HCT116 (cell line): ENCODE measurements around the gene DMD. TPM values are rescaled to one million over a fixed set of nuclear protein-coding genes. Genes with fewer than 3 reads are reported as not detected.

Experiments used
- ATAC-seq: fragments of 200-7000 bp; cut with Tn5 transposase; 2 replicates; pipeline ENCODE4 v1.9.1; 2020; ENCODE audit warnings: mild to moderate bottlenecking, moderate library complexity
- BruUV-seq: library from RNA; stranded (reverse); fragments of 400-500 nt; replicated peaks from 2 replicates; lab custom pipeline; 2021; lab: Mats Ljungman, UMichigan
- CTCF ChIA-PET: fragments of 300-600 bp; sonication (Branson Sonifier 250); formaldehyde crosslinking; loops from one replicate; lab custom pipeline; 2021; ENCODE audit warnings: antibody characterized with exemption; lab: Charles Lee
- POLR2A ChIA-PET: fragments of 300-600, 350-600 bp; sonication (Branson Sonifier 250); formaldehyde crosslinking; loops from one replicate; lab custom pipeline; 2021; ENCODE audit warnings: antibody characterized with exemption; lab: Charles Lee
- RAD21 ChIA-PET, 2 experiments: fragments of 300-600 bp; sonication (Branson Sonifier 250); formaldehyde crosslinking; loops; one replicate each; lab custom pipeline; 2023; ENCODE audit warnings: low total read pairs in 2 of 2; ENCODE audit not compliant: uncharacterized antibody in 2 of 2, unreplicated experiment in 2 of 2, low non-redundant PET in 1 of 2; lab: Charles Lee
- DNase-seq: peaks from one replicate; pipeline ENCODE4 v3.0.0-alpha.2; 2010; ENCODE audit warnings: low read depth, low spot score
- H2AFZ ChIP-seq: fragments of 200-600 bp; shearing (Covaris generic), sonication (generic); 2 replicates; pipeline ENCODE4 v1.6.1; 2017; ENCODE audit warnings: low read depth, mixed run types, mixed read lengths, antibody characterized with exemption, low read length; ENCODE audit not compliant: poor library complexity, severe bottlenecking
- H3K27ac ChIP-seq: 2 replicates; pipeline ENCODE4 v1.5.1; 2012; ENCODE audit warnings: low read depth, low read length
- H3K27me3 ChIP-seq: fragments of 200-600 bp; sonication (generic); 2 replicates; pipeline ENCODE4 v1.6.1; 2016; ENCODE audit warnings: mixed run types, low read length, mixed read lengths; ENCODE audit not compliant: insufficient read depth
- H3K36me3 ChIP-seq, 2 experiments: fragments of 200-500 bp in 1 of 2; fragments of 200-600 bp in 1 of 2; sonication (Bioruptor generic) in 1 of 2; sonication (generic) in 1 of 2; 2 replicates each; pipeline versions ENCODE4 v1.5.1 to v1.6.1; 2014 to 2016; ENCODE audit warnings: low read length in 2 of 2, inconsistent platforms in 1 of 2, mixed read lengths in 1 of 2, mixed run types in 1 of 2; ENCODE audit not compliant: insufficient read depth in 2 of 2, control insufficient read depth in 1 of 2
- H3K4me1 ChIP-seq, 2 experiments: fragments of 200-600 bp in 1 of 2; sonication (generic) in 1 of 2; 2 replicates each; pipeline versions ENCODE4 v1.5.1 to v1.6.1; 2012 to 2017; ENCODE audit warnings: low read length in 2 of 2, inconsistent platforms in 1 of 2, mild to moderate bottlenecking in 1 of 2, mixed read lengths in 1 of 2, mixed run types in 1 of 2, moderate library complexity in 1 of 2; ENCODE audit not compliant: insufficient read depth in 2 of 2, control insufficient read depth in 1 of 2
- H3K4me2 ChIP-seq: fragments of 200-600 bp; sonication (generic); 2 replicates; pipeline ENCODE4 v1.6.1; 2017; ENCODE audit warnings: mixed run types, low read length, mixed read lengths
- H3K4me3 ChIP-seq, 2 experiments: fragments of 200-600 bp in 1 of 2; sonication (generic) in 1 of 2; replicated peaks in 1 of 2; 2 replicates each; pipeline ENCODE4 v1.5.1; 2011 to 2016; ENCODE audit warnings: low read length in 2 of 2, control low read depth in 1 of 2, low read depth in 1 of 2, mild to moderate bottlenecking in 1 of 2, mixed read lengths in 1 of 2, mixed run types in 1 of 2
- H3K79me2 ChIP-seq: fragments of 200-600 bp; sonication (generic); 2 replicates; pipeline ENCODE4 v1.6.1; 2017; ENCODE audit warnings: mild to moderate bottlenecking, mixed run types, low read length, moderate library complexity, mixed read lengths; ENCODE audit not compliant: insufficient read depth
- H3K9ac ChIP-seq: fragments of 200-600 bp; sonication (generic); 2 replicates; pipeline ENCODE4 v1.6.1; 2016; ENCODE audit warnings: low read length, mixed read lengths
- H3K9me2 ChIP-seq: fragments of 200-600 bp; sonication (generic), shearing (Covaris generic); 2 replicates; pipeline ENCODE4 v1.6.1; 2017; ENCODE audit warnings: mixed run types, mild to moderate bottlenecking, moderate library complexity; ENCODE audit not compliant: insufficient read depth
- H3K9me3 ChIP-seq, 2 experiments: fragments of 200-500 bp in 1 of 2; fragments of 200-600 bp in 1 of 2; sonication (Bioruptor generic) in 1 of 2; sonication (generic) in 1 of 2; 2 replicates each; pipeline ENCODE4 v1.6.1; 2014 to 2017; ENCODE audit warnings: low read length in 2 of 2, mixed read lengths in 2 of 2, inconsistent platforms in 1 of 2, low read depth in 1 of 2, mild to moderate bottlenecking in 1 of 2, mixed run types in 1 of 2, moderate library complexity in 1 of 2; ENCODE audit not compliant: control insufficient read depth in 1 of 2, insufficient read depth in 1 of 2
- H4K20me1 ChIP-seq: fragments of 200-600 bp; sonication (generic), shearing (Covaris generic); 2 replicates; pipeline ENCODE4 v1.6.1; 2017; ENCODE audit warnings: mixed run types, mild to moderate bottlenecking, moderate library complexity; ENCODE audit not compliant: insufficient read depth
- ATF3 ChIP-seq: IDR thresholded peaks from 2 replicates; pipeline ENCODE4 v1.6.1; 2012
- CEBPB ChIP-seq: IDR thresholded peaks from 2 replicates; pipeline ENCODE4 v1.6.1; 2012; ENCODE audit warnings: low read depth
- ELF1 ChIP-seq: IDR thresholded peaks from 2 replicates; pipeline ENCODE4 v1.6.1; 2012; ENCODE audit warnings: low read depth, borderline replicate concordance
- EZH2 ChIP-seq: fragments of 200-600 bp; sonication (generic); IDR thresholded peaks from 2 replicates; pipeline ENCODE4 v1.6.1; 2017; ENCODE audit warnings: antibody characterized with exemption, mixed run types
- EZH2phosphoT487 ChIP-seq: fragments of 200-600 bp; IDR thresholded peaks from 2 replicates; pipeline ENCODE4 v1.6.1; 2018; ENCODE audit warnings: antibody characterized with exemption, borderline replicate concordance
- POLR2A ChIP-seq: IDR thresholded peaks from 2 replicates; pipeline ENCODE4 v1.7.0; 2011; ENCODE audit warnings: borderline replicate concordance; ENCODE audit not compliant: insufficient read depth, insufficient read length; ENCODE audit errors: extremely low read depth
- POLR2AphosphoS5 ChIP-seq: IDR thresholded peaks from 2 replicates; pipeline ENCODE4 v1.6.1; 2011; ENCODE audit warnings: mild to moderate bottlenecking, low read depth, low read length, moderate library complexity
- RAD21 ChIP-seq: IDR thresholded peaks from 2 replicates; pipeline ENCODE4 v1.6.1; 2012; ENCODE audit warnings: low read depth, mild to moderate bottlenecking
- REST ChIP-seq: IDR thresholded peaks from 2 replicates; pipeline ENCODE4 v1.6.1; 2012; ENCODE audit warnings: low read depth
- intact Hi-C: fragments of 100-400 bp; cut with micrococcal nuclease; formaldehyde crosslinking; loops from 2 replicates; pipeline ENCODE4 v1.10.0; 2022
- total RNA-seq: library from RNA; stranded (reverse); gene quantifications from one replicate; pipeline ENCODE4 v1.2.1, GENCODE V29; 2021; ENCODE audit not compliant: unreplicated experiment
- TF ChIP-seq, protein P1 (sequence below): IDR thresholded peaks from 2 replicates; pipeline ENCODE4 v1.6.1; 2011; ENCODE audit warnings: mild to moderate bottlenecking, low read length, moderate library complexity; ENCODE audit not compliant: insufficient replicate concordance; ENCODE audit errors: extremely low read depth
- TF ChIP-seq, protein P2 (sequence below), 3 experiments: fragments of 200-600 bp in 1 of 3; sonication (generic) in 1 of 3; IDR thresholded peaks in 2 of 3; conservative IDR thresholded peaks in 1 of 3; 2 replicates each; pipeline ENCODE4 v1.5.1; 2012 to 2017; ENCODE audit warnings: low read depth in 2 of 3, low read length in 2 of 3, antibody characterized with exemption in 1 of 3, borderline replicate concordance in 1 of 3, control low read depth in 1 of 3, mild to moderate bottlenecking in 1 of 3, mixed read lengths in 1 of 3, mixed run types in 1 of 3, moderate library complexity in 1 of 3; ENCODE audit not compliant: insufficient read depth in 1 of 3

DMD gene
- total RNA-seq, 1 experiment from 2014 or later = 0.05 TPM

DNA sequence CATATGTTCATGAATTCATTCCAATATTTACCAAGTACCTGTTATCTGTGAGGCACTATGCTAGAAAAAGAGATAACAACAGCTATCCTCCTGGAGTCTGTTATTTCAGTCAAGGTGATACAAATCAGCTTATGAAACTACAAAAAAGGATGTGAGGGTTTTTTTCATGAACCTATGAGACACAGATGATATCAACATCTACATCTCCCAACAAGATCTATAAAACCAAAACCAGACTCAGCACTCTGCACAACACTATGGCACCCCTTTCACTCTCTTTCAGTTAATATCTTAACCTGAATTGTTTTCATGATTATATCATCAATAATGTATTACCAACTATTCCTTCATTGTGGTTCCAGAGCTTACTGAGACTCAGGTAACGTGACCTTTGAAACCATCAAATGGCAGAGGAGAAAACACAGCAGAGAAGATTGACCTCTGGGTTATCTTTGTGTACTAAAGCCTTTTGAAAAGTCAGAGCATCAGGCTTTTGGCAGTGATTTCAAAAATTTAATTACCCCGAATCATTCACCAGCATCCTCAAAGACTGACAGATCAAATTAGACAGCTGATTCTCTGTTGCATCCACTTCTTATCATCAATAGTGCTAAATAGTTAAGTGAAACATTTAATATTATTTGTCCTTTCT is 1894.9 kb downstream of the DMD start:
- H2AFZ ChIP-seq = no peak overlapping the region
- H3K4me2 ChIP-seq = no peak overlapping the region
- no peaks in the 10 kb centered on the region for H3K36me3 ChIP-seq
- no peak overlapping the region for H3K4me3 ChIP-seq
- no TSS peak for BruUV-seq
- ChIA-PET CTCF (no interaction called here), POLR2A (no interaction called here)
- H4K20me1 ChIP-seq = no peaks in the 10 kb centered on the region
- TF ChIP-seq ATF3 (no peak), EZH2phosphoT487 (no peak), POLR2A (no peak), REST (no peak)
- TF ChIP-seq, all 23 proteins: peak for 0
- intact Hi-C loops = no loop called here
- DNase-seq (no peak), ATAC-seq (no peak)
- RAD21 ChIA-PET = no interaction called here
- Histone ChIP-seq H3K9me2 (no peaks in the 10 kb centered on the region), H3K9me3 (no peaks in the 10 kb centered on the region), H3K27me3 (no peaks in the 10 kb centered on the region), H3K27ac (no peak overlapping the region), H3K79me2 (no peaks in the 10 kb centered on the region), H3K4me1 (no peaks in the 10 kb centered on the region), H3K9ac (no peak overlapping the region)

DNA sequence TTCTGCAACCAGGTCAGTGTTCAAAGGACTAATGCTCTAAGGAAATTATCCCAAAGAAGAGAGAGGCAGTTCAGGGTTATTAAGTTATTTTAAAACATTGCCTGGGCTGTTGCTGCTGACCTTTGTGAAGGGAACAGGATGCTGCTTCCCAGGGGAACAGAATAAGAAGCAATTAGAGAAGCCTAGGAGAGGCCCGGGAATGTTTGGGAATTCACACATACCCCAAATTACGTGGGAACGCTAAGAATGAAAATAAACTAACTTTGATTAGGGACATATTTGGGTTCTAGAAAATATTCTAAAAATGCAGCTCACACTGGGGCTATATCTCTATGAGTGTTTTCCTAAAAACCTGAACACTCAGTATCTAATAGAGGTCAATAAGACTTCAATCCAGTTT is 1896.4 kb downstream of the DMD start:
- H3K4me2 ChIP-seq = no peak overlapping the region
- no TSS peak for BruUV-seq
- TF ChIP-seq ATF3 = no peak
- no peak for TF ChIP-seq EZH2
- TF ChIP-seq CEBPB = no peak
- TF ChIP-seq ELF1 = no peak
- TF ChIP-seq POLR2AphosphoS5 = no peak
- TF ChIP-seq, protein P1, sequence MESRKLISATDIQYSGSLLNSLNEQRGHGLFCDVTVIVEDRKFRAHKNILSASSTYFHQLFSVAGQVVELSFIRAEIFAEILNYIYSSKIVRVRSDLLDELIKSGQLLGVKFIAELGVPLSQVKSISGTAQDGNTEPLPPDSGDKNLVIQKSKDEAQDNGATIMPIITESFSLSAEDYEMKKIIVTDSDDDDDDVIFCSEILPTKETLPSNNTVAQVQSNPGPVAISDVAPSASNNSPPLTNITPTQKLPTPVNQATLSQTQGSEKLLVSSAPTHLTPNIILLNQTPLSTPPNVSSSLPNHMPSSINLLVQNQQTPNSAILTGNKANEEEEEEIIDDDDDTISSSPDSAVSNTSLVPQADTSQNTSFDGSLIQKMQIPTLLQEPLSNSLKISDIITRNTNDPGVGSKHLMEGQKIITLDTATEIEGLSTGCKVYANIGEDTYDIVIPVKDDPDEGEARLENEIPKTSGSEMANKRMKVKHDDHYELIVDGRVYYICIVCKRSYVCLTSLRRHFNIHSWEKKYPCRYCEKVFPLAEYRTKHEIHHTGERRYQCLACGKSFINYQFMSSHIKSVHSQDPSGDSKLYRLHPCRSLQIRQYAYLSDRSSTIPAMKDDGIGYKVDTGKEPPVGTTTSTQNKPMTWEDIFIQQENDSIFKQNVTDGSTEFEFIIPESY = no peak
- TF ChIP-seq, protein P2, sequence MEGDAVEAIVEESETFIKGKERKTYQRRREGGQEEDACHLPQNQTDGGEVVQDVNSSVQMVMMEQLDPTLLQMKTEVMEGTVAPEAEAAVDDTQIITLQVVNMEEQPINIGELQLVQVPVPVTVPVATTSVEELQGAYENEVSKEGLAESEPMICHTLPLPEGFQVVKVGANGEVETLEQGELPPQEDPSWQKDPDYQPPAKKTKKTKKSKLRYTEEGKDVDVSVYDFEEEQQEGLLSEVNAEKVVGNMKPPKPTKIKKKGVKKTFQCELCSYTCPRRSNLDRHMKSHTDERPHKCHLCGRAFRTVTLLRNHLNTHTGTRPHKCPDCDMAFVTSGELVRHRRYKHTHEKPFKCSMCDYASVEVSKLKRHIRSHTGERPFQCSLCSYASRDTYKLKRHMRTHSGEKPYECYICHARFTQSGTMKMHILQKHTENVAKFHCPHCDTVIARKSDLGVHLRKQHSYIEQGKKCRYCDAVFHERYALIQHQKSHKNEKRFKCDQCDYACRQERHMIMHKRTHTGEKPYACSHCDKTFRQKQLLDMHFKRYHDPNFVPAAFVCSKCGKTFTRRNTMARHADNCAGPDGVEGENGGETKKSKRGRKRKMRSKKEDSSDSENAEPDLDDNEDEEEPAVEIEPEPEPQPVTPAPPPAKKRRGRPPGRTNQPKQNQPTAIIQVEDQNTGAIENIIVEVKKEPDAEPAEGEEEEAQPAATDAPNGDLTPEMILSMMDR (IDR thresholded peaks at IDR 0.05 in 2 of 3, conservative IDR thresholded peaks at IDR 0.05 in 1 of 3; ENCODE audit: borderline replicate concordance in 1 of 3, insufficient read depth in 1 of 3, low read depth in 2 of 3, low read length in 2 of 3) = no peak
- no peak for TF ChIP-seq RAD21
- no peak for TF ChIP-seq EZH2phosphoT487

More for the DNA sequence above, 1896.4 kb downstream of the DMD start:
- Histone ChIP-seq H3K9me2 (no peaks in the 10 kb centered on the region), H3K4me1 (no peaks in the 10 kb centered on the region), H3K4me3 (no peak overlapping the region), H4K20me1 (no peaks in the 10 kb centered on the region), H2AFZ (no peak overlapping the region), H3K9ac (no peak overlapping the region), H3K79me2 (no peaks in the 10 kb centered on the region), H3K27ac (no peak overlapping the region), H3K36me3 (no peaks in the 10 kb centered on the region), H3K9me3 (no peaks in the 10 kb centered on the region), H3K27me3 (no peaks in the 10 kb centered on the region)
- ChIA-PET CTCF (no interaction called here), POLR2A (no interaction called here), RAD21 (no interaction called here)
- DNase-seq (no peak), ATAC-seq (no peak)
- intact Hi-C loops = no loop called here
